Stimulated activated CD4-positive, alpha-beta T cell treated with anti-CD3 and anti-CD28 coated beads, TNF-alpha, amount 100 ng/mL, for 48 hours (primary cell): ENCODE results near the gene CDX2.

Experiments used
- DNase-seq, 3 donors: peaks; one replicate each; pipeline ENCODE4 v3.0.0-alpha.2; 2020; ENCODE audit warnings: low read depth in 3 of 3

The CDX2 gene

DNA sequence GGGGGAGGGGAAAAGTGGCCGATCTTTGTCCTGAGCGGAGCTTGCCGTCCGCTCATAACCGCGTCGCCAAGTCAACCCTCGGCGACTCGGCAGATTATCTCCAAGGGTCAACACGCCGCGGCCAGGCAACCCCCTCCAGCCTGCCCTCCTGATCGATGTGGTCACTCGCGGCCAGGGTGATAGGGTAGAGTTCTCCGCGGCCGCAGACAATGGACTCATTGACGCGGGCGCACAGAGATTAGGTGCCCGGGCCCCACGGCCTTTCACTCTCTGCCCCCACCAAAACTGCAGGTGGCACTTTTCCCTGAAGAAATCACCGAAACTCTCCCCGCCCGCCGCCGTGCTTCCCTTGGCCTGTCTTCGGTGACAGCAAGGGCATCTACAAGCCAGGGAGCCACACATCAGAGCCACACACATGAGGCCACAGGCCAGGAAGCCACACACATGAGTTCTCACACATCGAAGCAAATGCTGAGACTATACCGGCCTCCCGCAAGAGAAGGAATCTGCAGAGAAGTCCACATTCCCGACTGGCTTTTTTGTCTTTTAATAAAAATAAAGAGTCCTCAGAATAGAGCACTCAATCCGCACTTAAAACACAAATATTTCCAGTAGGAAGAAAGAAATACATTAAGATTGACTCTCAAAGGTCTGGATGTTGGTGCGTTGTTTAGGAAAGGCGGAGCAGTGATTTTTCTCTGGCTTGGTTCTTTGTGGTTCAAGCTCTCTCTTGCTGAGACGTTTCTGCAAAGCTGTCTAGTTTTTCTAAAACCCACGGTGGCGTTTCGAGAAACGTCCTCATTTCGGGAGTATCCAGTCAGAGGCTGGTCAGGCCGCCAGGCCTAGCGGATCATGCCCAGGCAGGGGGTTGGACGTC is 50.8 kb downstream of the CDX2 start:
- no peak for DNase-seq

DNA sequence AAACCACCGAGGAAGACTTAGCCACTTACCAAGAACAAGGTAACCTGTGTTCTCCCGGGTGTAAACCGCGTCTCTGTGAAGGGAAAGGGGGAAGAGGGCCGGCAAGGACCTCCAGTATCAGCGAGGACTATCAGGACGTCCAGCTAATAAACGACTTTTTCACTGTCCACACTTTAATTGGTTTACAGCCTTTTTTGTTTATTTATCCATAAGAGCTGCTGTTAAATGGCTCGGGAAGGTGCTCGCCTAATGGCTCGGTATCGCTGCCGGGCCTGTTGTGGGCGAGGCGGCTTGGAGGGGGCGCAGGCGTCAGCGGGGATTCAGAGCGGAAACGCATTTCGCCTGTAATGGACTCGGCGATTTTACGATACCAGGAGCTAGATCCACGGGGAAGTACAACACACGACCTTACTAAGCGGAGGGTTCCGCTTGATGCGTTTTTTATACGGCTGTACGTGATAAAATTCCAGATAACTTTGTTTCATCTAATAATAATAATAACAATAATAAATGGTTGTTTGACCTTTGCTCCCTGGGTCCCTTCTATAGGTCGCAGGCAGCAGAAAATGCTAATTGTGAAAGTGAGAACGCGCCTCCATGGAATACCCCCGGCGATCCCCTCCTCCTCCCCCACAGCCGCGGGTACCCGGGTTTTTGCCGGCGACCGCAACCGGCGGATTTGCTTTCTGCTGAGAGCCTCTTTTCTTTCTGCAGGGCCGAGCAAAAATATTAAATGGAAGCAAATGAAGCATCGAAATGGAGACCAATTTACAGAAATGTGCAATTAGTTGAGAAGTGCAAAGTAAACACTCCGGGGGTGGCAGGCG is 51.8 kb downstream of the CDX2 start:
- DNase-seq = no peak

DNA sequence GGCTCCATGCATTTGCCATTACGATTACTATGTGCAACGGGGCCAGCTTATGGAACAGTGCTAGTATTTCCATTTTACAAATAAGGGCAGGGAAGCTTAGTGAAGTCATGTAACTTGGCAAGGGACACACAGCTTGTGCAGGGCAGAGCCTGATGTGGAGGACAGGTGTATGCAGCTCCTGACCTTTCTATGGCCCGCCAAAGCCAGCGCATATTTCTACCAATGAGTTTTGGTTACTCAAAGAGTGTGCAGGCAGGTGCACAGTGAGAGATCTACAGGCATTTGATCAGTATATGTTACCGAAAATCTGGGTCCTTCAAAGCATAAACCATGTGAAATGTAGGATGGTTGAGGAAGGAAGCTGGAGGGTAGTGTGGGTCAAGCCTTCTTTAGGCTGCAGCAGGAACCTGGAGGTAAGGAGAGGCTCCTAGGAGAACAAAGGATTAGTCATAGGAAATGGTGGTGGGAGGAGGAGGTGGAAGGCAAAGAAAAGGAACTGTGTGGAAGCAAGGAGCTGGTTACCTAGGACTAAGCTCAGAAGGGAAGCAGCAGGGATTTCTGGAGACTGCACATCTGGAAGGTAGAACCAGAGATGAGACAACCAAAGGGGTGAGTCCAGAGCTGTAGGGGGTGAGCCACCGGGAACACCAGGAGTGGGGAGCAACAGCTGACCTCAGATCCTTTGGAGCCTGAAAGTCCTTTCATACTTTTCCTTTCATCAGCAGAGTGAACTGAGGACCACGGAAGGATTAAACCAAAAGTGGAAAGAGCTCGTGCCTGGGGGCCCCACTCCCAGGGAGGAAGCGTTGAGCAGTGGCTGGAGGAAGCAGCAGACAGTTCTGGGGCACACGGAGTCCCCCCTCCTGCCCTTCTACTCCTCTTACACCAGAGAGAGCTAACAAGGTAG is 53.6 kb downstream of the CDX2 start:
- no peak for DNase-seq

DNA sequence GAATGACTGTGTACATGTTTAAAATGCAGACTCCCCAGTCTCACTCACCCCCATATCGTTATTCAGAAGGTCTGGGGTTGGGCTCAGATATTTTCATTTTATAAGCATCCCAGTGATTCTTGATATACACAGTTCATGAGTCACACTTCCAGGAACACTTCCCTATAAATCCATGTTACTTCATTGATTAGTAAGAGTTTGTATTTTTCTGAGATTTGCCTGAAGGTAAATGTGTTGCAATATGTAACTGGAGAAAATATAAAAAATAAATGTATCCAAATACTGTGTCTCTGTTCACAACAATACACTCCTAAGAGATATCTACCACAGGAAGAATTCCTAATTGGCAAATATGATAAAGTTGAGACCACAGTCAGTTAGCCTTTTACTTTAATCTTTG is 56.0 kb downstream of the CDX2 start:
- DNase-seq = no peak

DNA sequence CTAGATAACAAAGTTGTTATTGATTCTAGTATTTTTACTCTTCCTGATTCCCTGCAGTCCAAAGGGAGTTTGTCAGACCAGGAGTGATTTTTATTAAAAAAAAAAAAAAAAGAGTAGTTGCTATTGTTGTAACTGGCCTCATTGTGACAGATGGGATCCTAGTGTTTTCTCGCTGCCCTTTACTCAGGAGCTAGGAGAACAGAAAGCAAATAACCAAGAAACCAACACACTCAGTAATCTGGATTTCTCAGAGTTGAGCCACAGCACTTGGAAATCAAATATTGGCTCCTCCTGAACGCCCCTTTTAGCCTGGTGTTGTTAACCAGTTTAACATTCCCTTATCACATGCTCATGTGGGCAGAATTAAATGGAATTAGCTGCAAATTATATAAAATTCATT is 57.6 kb downstream of the CDX2 start:
- DNase-seq = no peak
